HepG2 (cell line): Measurements from ENCODE around the gene ARHGAP45. TPM values are rescaled to one million over a fixed set of nuclear protein-coding genes. Genes with fewer than 3 reads are reported as not detected.

Source experiments
- ATAC-seq: fragments of 200-7000 bp; cut with Tn5 transposase; 3 replicates; pipeline ENCODE4 v1.9.1; 2020; ENCODE audit warnings: mild to moderate bottlenecking, moderate library complexity
- BruUV-seq: library from RNA; stranded (reverse); fragments of 400-500 nt; replicated peaks from 2 replicates; lab custom pipeline; 2021; lab: Mats Ljungman, UMichigan
- CTCF ChIA-PET: fragments of 300-600 bp; formaldehyde crosslinking; extraction: SDS; loops from one replicate; lab custom pipeline; 2021; ENCODE audit warnings: low total read pairs, inconsistent platforms, low intra/inter-chr PET ratio; lab: Yijun Ruan, JAX
- POLR2A ChIA-PET: fragments of 350-600 bp; sonication (Branson Sonifier 250); formaldehyde crosslinking; loops from one replicate; lab custom pipeline; 2020; ENCODE audit warnings: antibody characterized with exemption, inconsistent platforms; lab: Yijun Ruan, JAX
- DNase-seq: peaks from one replicate; pipeline ENCODE4 v3.0.0-alpha.2; 2015; ENCODE audit warnings: low spot score
- FAIRE-seq: peaks from 3 replicates; lab custom pipeline; 2011; peaks lifted over from hg19 to GRCh38; lab: Jason Lieb, UNC
- H2AFZ ChIP-seq: one replicate; pipeline ENCODE4 v1.6.1; 2011; ENCODE audit warnings: low read length, inconsistent platforms
- H3K27ac ChIP-seq: fragments of 300-600 bp; 3 replicates; pipeline ENCODE4 v1.8.0; 2011; ENCODE audit warnings: mixed run types, mild to moderate bottlenecking, mixed read lengths, low read length, inconsistent platforms; ENCODE audit not compliant: insufficient read depth; ENCODE audit errors: extremely low read length
- H3K27me3 ChIP-seq, 2 experiments: fragments of 200-600 bp in 1 of 2; 2 replicates in 1 of 2; 3 replicates in 1 of 2; pipeline versions ENCODE4 v1.6.0 to v1.8.0; 2011; ENCODE audit warnings: low read length in 2 of 2, mild to moderate bottlenecking in 2 of 2, moderate library complexity in 2 of 2, inconsistent platforms in 1 of 2; ENCODE audit not compliant: insufficient read depth in 2 of 2, control insufficient read depth in 1 of 2
- H3K36me3 ChIP-seq, 2 experiments: fragments of 200-600 bp in 1 of 2; replicated peaks in 1 of 2; 2 replicates in 1 of 2; 3 replicates in 1 of 2; pipeline versions ENCODE4 v1.5.1 to v1.8.0; 2011; ENCODE audit warnings: low read length in 2 of 2, inconsistent platforms in 1 of 2; ENCODE audit not compliant: insufficient read depth in 2 of 2, control insufficient read depth in 1 of 2
- H3K4me1 ChIP-seq: 2 replicates; pipeline ENCODE4 v1.5.1; 2012; ENCODE audit warnings: low read length, inconsistent platforms; ENCODE audit not compliant: insufficient read depth
- H3K4me2 ChIP-seq: 2 replicates; pipeline ENCODE4 v1.6.0; 2011; ENCODE audit warnings: low read depth, low read length, inconsistent platforms
- H3K4me3 ChIP-seq, 3 experiments: fragments of 200-600 bp in 1 of 3; sonication (generic), shearing (Covaris generic) in 1 of 3; replicated peaks in 1 of 3; 2 replicates each; pipeline ENCODE4 v1.5.1; 2011 to 2016; ENCODE audit warnings: low read length in 3 of 3, inconsistent platforms in 2 of 3, low read depth in 2 of 3, mild to moderate bottlenecking in 2 of 3, control low read depth in 1 of 3, mixed read lengths in 1 of 3; ENCODE audit not compliant: insufficient read depth in 1 of 3
- H3K79me2 ChIP-seq: one replicate; pipeline ENCODE4 v1.6.1; 2011; ENCODE audit warnings: low read length, inconsistent platforms; ENCODE audit not compliant: insufficient read depth
- H3K9ac ChIP-seq: 2 replicates; pipeline ENCODE4 v1.6.0; 2011; ENCODE audit warnings: mild to moderate bottlenecking, low read depth, low read length, inconsistent platforms; ENCODE audit not compliant: insufficient read depth
- H3K9me3 ChIP-seq: 2 replicates; pipeline ENCODE4 v1.5.1; 2012; ENCODE audit warnings: mild to moderate bottlenecking, low read length
- H4K20me1 ChIP-seq: 2 replicates; pipeline ENCODE4 v1.6.0; 2011; ENCODE audit warnings: inconsistent platforms, mild to moderate bottlenecking, low read length, moderate library complexity; ENCODE audit not compliant: insufficient read depth
- FIP1L1 ChIP-seq: fragments of 200-400 bp; formaldehyde crosslinking; IDR thresholded peaks from 2 replicates; pipeline ENCODE4 v1.6.1; 2018; ENCODE audit warnings: low read depth, mild to moderate bottlenecking, low read length, moderate library complexity, borderline replicate concordance; ENCODE audit not compliant: insufficient read depth
- NR2C2 ChIP-seq: sonication (generic); formaldehyde crosslinking; IDR thresholded peaks from 2 replicates; pipeline ENCODE4 v1.4.0; 2020; ENCODE audit warnings: missing genetic modification reagents, mild to moderate bottlenecking, moderate library complexity, borderline replicate concordance
- NR2F6 ChIP-seq, 2 experiments: IDR thresholded peaks; 2 replicates each; pipeline ENCODE4 v1.6.1; 2016; ENCODE audit warnings: antibody characterized with exemption in 1 of 2, mild to moderate bottlenecking in 1 of 2
- TFE3 ChIP-seq: IDR thresholded peaks from 2 replicates; pipeline ENCODE4 v1.6.1; 2016
- WGBS: methylation state at CpG from one replicate; pipeline ENCODE4 v1.1.6; 2017; ENCODE audit warnings: low lambda C conversion rate; 5-methylcytosine and 5-hydroxymethylcytosine counted together
- in situ Hi-C: cut with HindIII; loops from 2 replicates; pipeline ENCODE4 v1.10.0; 2017; ENCODE audit warnings: low pct_unique_long_range_greater_than_20kb; ENCODE audit not compliant: extremely low pct_ligation_motif_present
- intact Hi-C: fragments of 100-400 bp; cut with micrococcal nuclease; formaldehyde crosslinking; loops from one replicate; pipeline ENCODE4 v1.10.0; 2022; ENCODE audit not compliant: unreplicated experiment
- polyA plus RNA-seq, 8 experiments: library from polyadenylated mRNA; depleted of rRNA in 3 of 8; stranded (reverse) in 7 of 8; unstranded in 1 of 8; fragments of >200 nt; fragmentation: Illumina TruSeq in 4 of 8; extraction: Trizol in 4 of 8; gene quantifications; 2 replicates each; pipeline versions ENCODE4 v1.2.1 to v1.2.3, GENCODE V29; 2011 to 2016; ENCODE audit warnings: low read depth in 4 of 8, missing spikeins in 1 of 8, mixed read lengths in 1 of 8; ENCODE audit not compliant: insufficient read depth in 1 of 8
- total RNA-seq, 5 experiments: library from RNA; depleted of rRNA; stranded (reverse); fragments of >200 nt; fragmentation: Illumina TruSeq; extraction: Trizol; gene quantifications; 2 replicates each; pipeline ENCODE4 v1.2.3, GENCODE V29; 2016; ENCODE audit warnings: low read depth in 1 of 5

Gene ARHGAP45
- total and polyA plus RNA-seq, 2 of the 13 experiments (the other 11 are each of a cell fraction or from before 2014, with no cell fraction given): 0.84 to 32.0 TPM

GRCh38 chr19:1073063-1073955 lies 6.3 kb downstream of the ARHGAP45 start:
- ChIA-PET CTCF (no interaction called here), POLR2A (no interaction called here)
- ATAC-seq: no peak
- TF ChIP-seq NR2F6 (IDR thresholded peaks at IDR 0.05) (peak; percentile 52; the same call in 1 of the 2 replicates), NR2F6 (CRISPR knock-in tag; IDR thresholded peaks at IDR 0.05) (no peak), TFE3 (CRISPR knock-in tag) (no peak), FIP1L1 (no peak), NR2C2 (CRISPR knock-in tag) (0 out of 2 replicates have a peak, but pooled peaks have one; percentile 21)
- Histone ChIP-seq H3K9ac (no peak overlapping the region), H2AFZ (no peak overlapping the region), H3K79me2 (no peaks in the 10 kb centered on the region), H4K20me1 (peaks cover 3% of the 10 kb centered on the region; the same call in 1 of the 2 replicates), H3K4me1 (peaks cover 29% of the 10 kb centered on the region), H3K27ac (no peak overlapping the region), H3K9me3 (no peaks in the 10 kb centered on the region), H3K27me3 (no peaks in the 10 kb centered on the region), H3K4me3 (no peak overlapping the region), H3K36me3 (no peaks in the 10 kb centered on the region; a peak in 1 of 5 replicates), H3K4me2 (no peak overlapping the region)
- in situ Hi-C loops (no loop called here), intact Hi-C loops (no loop called here)
- 81% methylated on average over 26 of the region's 30 CpGs for WGBS
- no TSS peak for BruUV-seq
- DNase-seq: no peak
- FAIRE-seq: no peak
